IMR-90 (cell line): ENCODE measurements around the gene DDX10. TPM values are rescaled to one million over a fixed set of nuclear protein-coding genes. Genes with fewer than 3 reads are reported as not detected.
A peak's percentile ranks its signal among the peaks of the same experiment; 100 is the strongest.

Experiments used
- ATAC-seq: fragments of 200-7000 bp; cut with Tn5 transposase; 2 replicates; pipeline ENCODE4 v1.9.1; 2020; ENCODE audit warnings: low read depth, mild to moderate bottlenecking, moderate library complexity
- BruUV-seq: library from RNA; stranded (reverse); fragments of 400-500 nt; replicated peaks from 2 replicates; lab custom pipeline; 2021; lab: Mats Ljungman, UMichigan
- CTCF ChIA-PET: fragments of 300-600 bp; formaldehyde crosslinking; extraction: SDS; loops from one replicate; lab custom pipeline; 2021; ENCODE audit warnings: antibody characterized with exemption; lab: Yijun Ruan, JAX
- POLR2A ChIA-PET: fragments of 300-600 bp; sonication (Branson Sonifier 250); formaldehyde crosslinking; loops from one replicate; lab custom pipeline; 2022; ENCODE audit warnings: antibody characterized with exemption; ENCODE audit not compliant: unreplicated experiment; lab: Charles Lee
- DNase-seq: peaks from one replicate; pipeline ENCODE4 v3.0.0; 2013
- H2AFZ ChIP-seq: replicated peaks from 2 replicates; pipeline ENCODE3; 2013; ENCODE audit warnings: low read length, mild to moderate bottlenecking; ENCODE audit not compliant: poor library complexity
- H2AK5ac ChIP-seq: 2 replicates; pipeline ENCODE4 v1.6.1; 2013; ENCODE audit warnings: low read depth, low read length, inconsistent platforms
- H2AK9ac ChIP-seq: replicated peaks from 2 replicates; pipeline ENCODE3; 2013; ENCODE audit warnings: mild to moderate bottlenecking, low read depth, low read length, moderate library complexity; ENCODE audit not compliant: poor library complexity
- H2BK120ac ChIP-seq: 2 replicates; pipeline ENCODE4 v1.6.1; 2013; ENCODE audit warnings: low read depth, low read length, inconsistent platforms
- H2BK15ac ChIP-seq: 3 replicates; pipeline ENCODE4 v1.6.1; 2013; ENCODE audit warnings: low read depth, low read length, inconsistent platforms
- H2BK20ac ChIP-seq: 2 replicates; pipeline ENCODE4 v1.6.1; 2013; ENCODE audit warnings: low read depth, mild to moderate bottlenecking, inconsistent platforms, low read length, moderate library complexity
- H2BK5ac ChIP-seq: 2 replicates; pipeline ENCODE4 v1.6.1; 2013; ENCODE audit warnings: mild to moderate bottlenecking, low read depth, low read length, inconsistent platforms; ENCODE audit not compliant: poor library complexity, severe bottlenecking
- H3K14ac ChIP-seq: replicated peaks from 2 replicates; pipeline ENCODE4 v1.6.1; 2013; ENCODE audit warnings: low read depth, low read length, inconsistent platforms
- H3K18ac ChIP-seq: 2 replicates; pipeline ENCODE4 v1.6.1; 2013; ENCODE audit warnings: low read depth, low read length, control low read depth
- H3K23ac ChIP-seq: 2 replicates; pipeline ENCODE4 v1.6.1; 2013; ENCODE audit warnings: low read depth, low read length, inconsistent platforms
- H3K27ac ChIP-seq: 2 replicates; pipeline ENCODE4 v1.5.1; 2013; ENCODE audit warnings: mild to moderate bottlenecking, control low read depth, low read length; ENCODE audit not compliant: insufficient read depth
- H3K27me3 ChIP-seq: 2 replicates; pipeline ENCODE4 v1.6.1; 2013; ENCODE audit warnings: low read length; ENCODE audit not compliant: control insufficient read depth, insufficient read depth
- H3K36me3 ChIP-seq: 2 replicates; pipeline ENCODE4 v1.6.1; 2013; ENCODE audit warnings: low read length, mixed read lengths; ENCODE audit not compliant: control insufficient read depth, insufficient read depth
- H3K4ac ChIP-seq: 2 replicates; pipeline ENCODE4 v1.6.1; 2013; ENCODE audit warnings: low read depth, low read length, inconsistent platforms
- H3K4me1 ChIP-seq: 2 replicates; pipeline ENCODE4 v1.6.1; 2013; ENCODE audit warnings: low read length, mixed read lengths; ENCODE audit not compliant: control insufficient read depth, insufficient read depth
- H3K4me2 ChIP-seq: 2 replicates; pipeline ENCODE4 v1.6.1; 2013; ENCODE audit warnings: low read depth, mild to moderate bottlenecking, control low read depth, low read length, moderate library complexity
- H3K4me3 ChIP-seq: 2 replicates; pipeline ENCODE4 v1.5.1; 2013; ENCODE audit warnings: low read depth, mild to moderate bottlenecking, control low read depth, low read length, moderate library complexity; ENCODE audit not compliant: insufficient read depth
- H3K56ac ChIP-seq: 2 replicates; pipeline ENCODE4 v1.6.1; 2013; ENCODE audit warnings: low read length, inconsistent platforms; ENCODE audit not compliant: insufficient read depth; ENCODE audit errors: extremely low read depth
- H3K79me1 ChIP-seq, 2 experiments: 2 replicates each; pipeline ENCODE4 v1.6.1; 2013; ENCODE audit warnings: low read length in 2 of 2, inconsistent platforms in 1 of 2, low read depth in 1 of 2
- H3K9ac ChIP-seq: 2 replicates; pipeline ENCODE4 v1.6.1; 2013; ENCODE audit warnings: low read depth, low read length, control low read depth
- H3K9me1 ChIP-seq: 2 replicates; pipeline ENCODE4 v1.6.1; 2013; ENCODE audit warnings: low read length, inconsistent platforms; ENCODE audit not compliant: insufficient read depth
- H3K9me3 ChIP-seq: 2 replicates; pipeline ENCODE4 v1.6.1; 2013; ENCODE audit warnings: low read length; ENCODE audit not compliant: control insufficient read depth, insufficient read depth
- H4K20me1 ChIP-seq: 2 replicates; pipeline ENCODE4 v1.6.1; 2013; ENCODE audit warnings: low read length, inconsistent platforms; ENCODE audit not compliant: insufficient read depth
- H4K5ac ChIP-seq: 2 replicates; pipeline ENCODE4 v1.6.1; 2013; ENCODE audit warnings: mild to moderate bottlenecking, low read depth, low read length, control low read depth
- H4K8ac ChIP-seq, 2 experiments: 2 replicates each; pipeline ENCODE4 v1.6.1; 2013; ENCODE audit warnings: low read depth in 2 of 2, low read length in 2 of 2, control low read depth in 1 of 2, inconsistent platforms in 1 of 2
- H4K91ac ChIP-seq: 2 replicates; pipeline ENCODE4 v1.6.1; 2013; ENCODE audit warnings: low read depth, low read length, inconsistent platforms; ENCODE audit not compliant: insufficient read depth
- BHLHE40 ChIP-seq: fragments of 150-350 bp; IDR thresholded peaks from 2 replicates; pipeline ENCODE4 v1.6.1; 2016; ENCODE audit warnings: mild to moderate bottlenecking, low read depth, low read length
- CEBPB ChIP-seq: IDR thresholded peaks from 2 replicates; pipeline ENCODE4 v1.6.1; 2012; ENCODE audit warnings: low read depth, low read length, improper control_type of control experiment
- CHD1 ChIP-seq: IDR thresholded peaks from 2 replicates; pipeline ENCODE4 v1.6.1; 2012; ENCODE audit warnings: low read depth, low read length, improper control_type of control experiment
- MAFK ChIP-seq: IDR thresholded peaks from 2 replicates; pipeline ENCODE4 v1.6.1; 2012; ENCODE audit warnings: low read depth, low read length, improper control_type of control experiment
- MAZ ChIP-seq: IDR thresholded peaks from 2 replicates; pipeline ENCODE4 v1.6.1; 2012; ENCODE audit warnings: low read depth, mild to moderate bottlenecking, low read length, improper control_type of control experiment, moderate library complexity, borderline replicate concordance
- MXI1 ChIP-seq: IDR thresholded peaks from 2 replicates; pipeline ENCODE4 v1.6.1; 2012; ENCODE audit warnings: low read depth, mild to moderate bottlenecking, low read length, moderate library complexity, borderline replicate concordance
- NFE2L2 ChIP-seq: fragments of 150-350 bp; IDR thresholded peaks from 2 replicates; pipeline ENCODE4 v1.6.1; 2016; ENCODE audit warnings: low read depth, mild to moderate bottlenecking, low read length
- POLR2A ChIP-seq: IDR thresholded peaks from 2 replicates; pipeline ENCODE4 v1.6.1; 2012; ENCODE audit warnings: mild to moderate bottlenecking, low read depth, low read length
- RAD21 ChIP-seq: IDR thresholded peaks from 2 replicates; pipeline ENCODE4 v1.6.1; 2012; ENCODE audit warnings: low read length, improper control_type of control experiment
- SMC3 ChIP-seq: fragments of 150-350 bp; IDR thresholded peaks from 2 replicates; pipeline ENCODE4 v1.6.1; 2016; ENCODE audit warnings: low read depth, mild to moderate bottlenecking, antibody characterized with exemption, low read length, moderate library complexity
- WGBS, 2 experiments: methylation state at CpG; one replicate each; pipeline versions ENCODE4 v1.1.5 to v1.1.7; 2013; ENCODE audit warnings: missing lambda C conversion rate in 2 of 2; ENCODE audit not compliant: insufficient read length in 1 of 2; ENCODE audit errors: extremely low coverage in 2 of 2; 5-methylcytosine and 5-hydroxymethylcytosine counted together
- dilution Hi-C: fragments of 300-500 bp; cut with HindIII; formaldehyde crosslinking; loops from one replicate; pipeline ENCODE4 v1.14.3; 2018; ENCODE audit warnings: low sequenced_read_pairs; ENCODE audit not compliant: unreplicated experiment
- in situ Hi-C: fragments of 300-500 bp; cut with MboI; formaldehyde crosslinking; loops from 3 replicates; pipeline ENCODE4 v1.14.3; 2019; ENCODE audit warnings: low sequenced_read_pairs, inconsistent platforms, mixed read lengths
- intact Hi-C: fragments of 100-400 bp; cut with micrococcal nuclease; formaldehyde crosslinking; loops from 2 replicates; pipeline ENCODE4 v1.10.0; 2022
- polyA plus RNA-seq, 3 experiments: library from polyadenylated mRNA; depleted of rRNA; stranded (reverse); fragments of >200 nt; gene quantifications; 2 replicates each; pipeline ENCODE4 v1.2.3, GENCODE V29; 2012; ENCODE audit warnings: low replicate concordance in 1 of 3
- total RNA-seq: library from RNA; depleted of rRNA; stranded (reverse); fragments of >200 nt; gene quantifications from 2 replicates; pipeline ENCODE4 v1.2.3, GENCODE V29; 2012
- TF ChIP-seq, protein P1 (sequence below): fragments of 150-350 bp; IDR thresholded peaks from 2 replicates; pipeline ENCODE4 v1.6.1; 2016; ENCODE audit warnings: low read depth, mild to moderate bottlenecking, low read length, moderate library complexity, borderline replicate concordance
- TF ChIP-seq, protein P2 (sequence below): fragments of 150-350 bp; IDR thresholded peaks from 2 replicates; pipeline ENCODE4 v1.6.1; 2017; ENCODE audit warnings: mild to moderate bottlenecking, antibody characterized with exemption, low read length, low read depth

DDX10 gene
- total and polyA plus RNA-seq, 2 of the 4 experiments (the other 2 are of a cell fraction) = 20.0 to 31.9 TPM

DNA sequence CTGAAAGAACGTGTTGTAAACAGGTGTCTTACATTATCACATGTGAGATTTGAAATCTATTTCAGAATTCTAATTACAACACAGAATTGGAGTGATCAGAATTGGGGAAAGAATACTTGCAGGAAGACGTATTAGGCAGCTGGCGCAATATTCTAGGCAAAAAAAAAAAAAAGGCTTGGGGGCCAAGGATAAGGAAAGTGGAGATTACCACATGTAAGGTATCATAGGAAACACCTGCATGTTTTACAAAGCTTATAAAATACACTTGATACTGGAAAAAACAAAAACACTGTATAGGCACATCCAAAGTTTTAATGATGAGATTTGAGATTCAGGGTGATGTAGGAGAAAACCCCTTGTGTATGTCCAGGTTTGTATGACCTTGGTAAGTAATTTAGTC is 245.1 kb downstream of the DDX10 start:
- no peak overlapping the region for H3K4ac ChIP-seq
- no peak overlapping the region for H3K4me2 ChIP-seq
- H2BK15ac ChIP-seq = no peak overlapping the region
- no peaks in the 10 kb centered on the region for H3K27me3 ChIP-seq
- H3K9ac ChIP-seq = no peak overlapping the region
- in situ Hi-C loops = no loop called here
- no peak overlapping the region for H2AK9ac ChIP-seq
- intact Hi-C loops = no loop called here
- H2BK120ac ChIP-seq = no peak overlapping the region
- dilution Hi-C loops = no loop called here
- H2BK20ac ChIP-seq = no peak overlapping the region
- H2BK5ac ChIP-seq = no peak overlapping the region
- H3K4me1 ChIP-seq = peaks cover 23% of the 10 kb centered on the region
- ATAC-seq (no peak), DNase-seq (no peak)
- no peak overlapping the region for H4K8ac ChIP-seq
- H3K36me3 ChIP-seq = no peaks in the 10 kb centered on the region
- peaks cover 14% of the 10 kb centered on the region; the same call in 1 of the 2 replicates for H3K9me1 ChIP-seq
- no peaks in the 10 kb centered on the region for H3K9me3 ChIP-seq
- no CpG with 5 or more reads among the region's 3 CpGs for WGBS, 2 experiments
- H4K91ac ChIP-seq = no peak overlapping the region
- no peak overlapping the region for H3K4me3 ChIP-seq
- H2AFZ ChIP-seq = no peak overlapping the region
- H3K14ac ChIP-seq = no peak overlapping the region
- H4K5ac ChIP-seq = no peak overlapping the region
- ChIA-PET CTCF (interaction anchor here (0.7 kb wide), 1 partner anchor 78 kb away, joined by 8 read pairs; no protein-coding TSS in a partner anchor), POLR2A (no interaction called here)
- H3K56ac ChIP-seq = no peak overlapping the region
- H2AK5ac ChIP-seq = peak overlapping the region; percentile 48; the same call in 1 of the 2 replicates
- no peak for TF ChIP-seq RAD21
- no peak for TF ChIP-seq MAZ
- TF ChIP-seq CEBPB = no peak
- TF ChIP-seq MAFK = no peak
- no peak for TF ChIP-seq POLR2A
- TF ChIP-seq CHD1 = no peak
- no peak for TF ChIP-seq MXI1
- no peak for TF ChIP-seq NFE2L2
- TF ChIP-seq, protein P1, sequence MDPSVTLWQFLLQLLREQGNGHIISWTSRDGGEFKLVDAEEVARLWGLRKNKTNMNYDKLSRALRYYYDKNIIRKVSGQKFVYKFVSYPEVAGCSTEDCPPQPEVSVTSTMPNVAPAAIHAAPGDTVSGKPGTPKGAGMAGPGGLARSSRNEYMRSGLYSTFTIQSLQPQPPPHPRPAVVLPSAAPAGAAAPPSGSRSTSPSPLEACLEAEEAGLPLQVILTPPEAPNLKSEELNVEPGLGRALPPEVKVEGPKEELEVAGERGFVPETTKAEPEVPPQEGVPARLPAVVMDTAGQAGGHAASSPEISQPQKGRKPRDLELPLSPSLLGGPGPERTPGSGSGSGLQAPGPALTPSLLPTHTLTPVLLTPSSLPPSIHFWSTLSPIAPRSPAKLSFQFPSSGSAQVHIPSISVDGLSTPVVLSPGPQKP = no peak
- TF ChIP-seq SMC3 = no peak
- TF ChIP-seq BHLHE40 = no peak
- TF ChIP-seq, protein P2, sequence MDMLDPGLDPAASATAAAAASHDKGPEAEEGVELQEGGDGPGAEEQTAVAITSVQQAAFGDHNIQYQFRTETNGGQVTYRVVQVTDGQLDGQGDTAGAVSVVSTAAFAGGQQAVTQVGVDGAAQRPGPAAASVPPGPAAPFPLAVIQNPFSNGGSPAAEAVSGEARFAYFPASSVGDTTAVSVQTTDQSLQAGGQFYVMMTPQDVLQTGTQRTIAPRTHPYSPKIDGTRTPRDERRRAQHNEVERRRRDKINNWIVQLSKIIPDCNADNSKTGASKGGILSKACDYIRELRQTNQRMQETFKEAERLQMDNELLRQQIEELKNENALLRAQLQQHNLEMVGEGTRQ = no peak
- peak overlapping the region; percentile 14; the same call in 1 of the 2 replicates for H3K18ac ChIP-seq
- BruUV-seq = no TSS peak
- no peak overlapping the region for H3K27ac ChIP-seq
- H4K20me1 ChIP-seq = no peaks in the 10 kb centered on the region
- no peak overlapping the region for H3K23ac ChIP-seq
- H3K79me1 ChIP-seq = peaks cover 15 to 25% of the 10 kb centered on the region in 2 experiments
